ENCODE measurements around the gene IGFBP7.
"Not testable (repeated sequence)": the region's sequence is repeated elsewhere in the genome, so short reads cannot be mapped to it uniquely, and the experiment has no call there.

Gene IGFBP7

GRCh38 chr4:57068237-57068981 lies 41.8 kb downstream of the IGFBP7 start:
- no peaks in the 10 kb centered on the region for H3K4me1 ChIP-seq (ENCODE audit: insufficient read depth, low read length)
- no peaks in the 10 kb centered on the region for H3K9me3 ChIP-seq (ENCODE audit: low read length)
- H3K4me3 ChIP-seq (ENCODE audit: low read length), result no peak overlapping the region
- no peak overlapping the region for H2AFZ ChIP-seq (ENCODE audit: low read depth, low read length)
- no peaks in the 10 kb centered on the region for H3K27me3 ChIP-seq (ENCODE audit: insufficient read depth, low read length)
- no peaks in the 10 kb centered on the region for H3K36me3 ChIP-seq (ENCODE audit: insufficient read depth, low read length)

- Histone ChIP-seq H3K4me1 (ENCODE audit: insufficient read depth, low read length) (peaks cover 4% of the 10 kb centered on the region), H3K36me3 (ENCODE audit: insufficient read depth, low read length) (no peaks in the 10 kb centered on the region), H3K9me3 (ENCODE audit: low read length) (no peaks in the 10 kb centered on the region), H2AFZ (ENCODE audit: low read depth, low read length) (no peak overlapping the region), H3K27me3 (ENCODE audit: insufficient read depth, low read length) (no peaks in the 10 kb centered on the region), H3K4me3 (ENCODE audit: low read length) (no peak overlapping the region)
Observed at GRCh38 chr4:57065730-57066482, 44.3 kb downstream of the IGFBP7 start.

- Histone ChIP-seq H3K4me1 (ENCODE audit: insufficient read depth, low read length) (peaks cover 4% of the 10 kb centered on the region), H3K4me3 (ENCODE audit: low read length) (no peak overlapping the region), H3K36me3 (ENCODE audit: insufficient read depth, low read length) (no peaks in the 10 kb centered on the region), H3K27me3 (ENCODE audit: insufficient read depth, low read length) (no peaks in the 10 kb centered on the region), H3K9me3 (ENCODE audit: low read length) (no peaks in the 10 kb centered on the region), H2AFZ (ENCODE audit: low read depth, low read length) (no peak overlapping the region)
Observed at GRCh38 chr4:57064811-57065711, 45.1 kb downstream of the IGFBP7 start.

- no peaks in the 10 kb centered on the region for H3K27me3 ChIP-seq (ENCODE audit: insufficient read depth, low read length)
- no peaks in the 10 kb centered on the region for H3K36me3 ChIP-seq (ENCODE audit: insufficient read depth, low read length)
- no peak overlapping the region for H3K4me3 ChIP-seq (ENCODE audit: low read length)
- peaks cover 4% of the 10 kb centered on the region for H3K4me1 ChIP-seq (ENCODE audit: insufficient read depth, low read length)
- no peak overlapping the region for H2AFZ ChIP-seq (ENCODE audit: low read depth, low read length)
- no peaks in the 10 kb centered on the region for H3K9me3 ChIP-seq (ENCODE audit: low read length)
Observed at GRCh38 chr4:57064120-57064519, 46.1 kb downstream of the IGFBP7 start.

- Histone ChIP-seq H3K9me3 (ENCODE audit: low read length) (no peaks in the 10 kb centered on the region), H3K36me3 (ENCODE audit: insufficient read depth, low read length) (no peaks in the 10 kb centered on the region), H3K4me1 (ENCODE audit: insufficient read depth, low read length) (peaks cover 4% of the 10 kb centered on the region), H2AFZ (ENCODE audit: low read depth, low read length) (no peak overlapping the region), H3K27me3 (ENCODE audit: insufficient read depth, low read length) (no peaks in the 10 kb centered on the region), H3K4me3 (ENCODE audit: low read length) (no peak overlapping the region)
Observed at GRCh38 chr4:57063518-57063917, 46.7 kb downstream of the IGFBP7 start.

GRCh38 chr4:57061395-57061794 lies 48.8 kb downstream of the IGFBP7 start:
- Histone ChIP-seq H3K36me3 (ENCODE audit: insufficient read depth, low read length) (no peaks in the 10 kb centered on the region), H3K4me3 (ENCODE audit: low read length) (no peak overlapping the region), H3K4me1 (ENCODE audit: insufficient read depth, low read length) (peaks cover 5% of the 10 kb centered on the region), H3K9me3 (ENCODE audit: low read length) (no peaks in the 10 kb centered on the region), H3K27me3 (ENCODE audit: insufficient read depth, low read length) (no peaks in the 10 kb centered on the region), H2AFZ (ENCODE audit: low read depth, low read length) (no peak overlapping the region)

GRCh38 chr4:57060717-57061067 lies 49.5 kb downstream of the IGFBP7 start:
- not testable (repeated sequence) for H3K4me1 ChIP-seq (ENCODE audit: insufficient read depth, low read length); H3K36me3 ChIP-seq (ENCODE audit: insufficient read depth, low read length); H3K9me3 ChIP-seq (ENCODE audit: low read length); H3K4me3 ChIP-seq (ENCODE audit: low read length); H2AFZ ChIP-seq (ENCODE audit: low read depth, low read length); H3K27me3 ChIP-seq (ENCODE audit: insufficient read depth, low read length)

- Histone ChIP-seq H3K4me3 (ENCODE audit: low read length) (no peak overlapping the region), H3K4me1 (ENCODE audit: insufficient read depth, low read length) (peaks cover 9% of the 10 kb centered on the region)
Observed at GRCh38 chr4:57059890-57060716, 50.1 kb downstream of the IGFBP7 start.

GRCh38 chr4:57055886-57056285 lies 54.3 kb downstream of the IGFBP7 start:
- Histone ChIP-seq H3K9me3 (ENCODE audit: low read length) (no peaks in the 10 kb centered on the region), H3K27me3 (ENCODE audit: insufficient read depth, low read length) (no peaks in the 10 kb centered on the region), H3K36me3 (ENCODE audit: insufficient read depth, low read length) (no peaks in the 10 kb centered on the region), H3K4me3 (ENCODE audit: low read length) (no peak overlapping the region), H2AFZ (ENCODE audit: low read depth, low read length) (peak overlapping the region; percentile 54), H3K4me1 (ENCODE audit: insufficient read depth, low read length) (peaks cover 5% of the 10 kb centered on the region)

More at GRCh38 chr4:57059890-57060716, 50.1 kb downstream of the IGFBP7 start:
- H2AFZ ChIP-seq (ENCODE audit: low read depth, low read length), result no peak overlapping the region
- H3K9me3 ChIP-seq (ENCODE audit: low read length), result no peaks in the 10 kb centered on the region
- no peaks in the 10 kb centered on the region for H3K27me3 ChIP-seq (ENCODE audit: insufficient read depth, low read length)
- H3K36me3 ChIP-seq (ENCODE audit: insufficient read depth, low read length), result no peaks in the 10 kb centered on the region

GRCh38 chr4:57053508-57053907 lies 56.7 kb downstream of the IGFBP7 start:
- Histone ChIP-seq H2AFZ (ENCODE audit: low read depth, low read length) (no peak overlapping the region), H3K4me3 (ENCODE audit: low read length) (no peak overlapping the region), H3K9me3 (ENCODE audit: low read length) (no peaks in the 10 kb centered on the region), H3K27me3 (ENCODE audit: insufficient read depth, low read length) (no peaks in the 10 kb centered on the region), H3K4me1 (ENCODE audit: insufficient read depth, low read length) (peaks cover 5% of the 10 kb centered on the region), H3K36me3 (ENCODE audit: insufficient read depth, low read length) (no peaks in the 10 kb centered on the region)

GRCh38 chr4:57051524-57051923 lies 58.7 kb downstream of the IGFBP7 start:
- no peak overlapping the region for H3K4me3 ChIP-seq (ENCODE audit: low read length)
- no peak overlapping the region for H2AFZ ChIP-seq (ENCODE audit: low read depth, low read length)
- H3K27me3 ChIP-seq (ENCODE audit: insufficient read depth, low read length), result no peaks in the 10 kb centered on the region
- H3K4me1 ChIP-seq (ENCODE audit: insufficient read depth, low read length), result peaks cover 5% of the 10 kb centered on the region
- H3K36me3 ChIP-seq (ENCODE audit: insufficient read depth, low read length), result no peaks in the 10 kb centered on the region
- H3K9me3 ChIP-seq (ENCODE audit: low read length), result no peaks in the 10 kb centered on the region

GRCh38 chr4:57051095-57051494 lies 59.1 kb downstream of the IGFBP7 start:
- Histone ChIP-seq H2AFZ (ENCODE audit: low read depth, low read length) (no peak overlapping the region), H3K4me1 (ENCODE audit: insufficient read depth, low read length) (peaks cover 1% of the 10 kb centered on the region), H3K36me3 (ENCODE audit: insufficient read depth, low read length) (no peaks in the 10 kb centered on the region), H3K9me3 (ENCODE audit: low read length) (no peaks in the 10 kb centered on the region), H3K4me3 (ENCODE audit: low read length) (no peak overlapping the region), H3K27me3 (ENCODE audit: insufficient read depth, low read length) (no peaks in the 10 kb centered on the region)

Measured in neuron (in vitro differentiated cells).